ENCODE data around the gene EREG. TPM values are rescaled to one million over a fixed set of nuclear protein-coding genes. Genes with fewer than 3 reads are reported as not detected.

EREG gene
- total RNA-seq, 4 donors from 2014 or later, result 1.7 to 16.3 (median 7.9) TPM

- ATAC-seq (ENCODE audit: low FRiP score) (no peak), DNase-seq (ENCODE audit: low spot score) (no peak)
- no peak for TF ChIP-seq CTCF (IDR thresholded peaks at IDR 0.05)
These were observed 15.0 kb downstream of the EREG start for GRCh38 chr4:74379912-74380311.

GRCh38 chr4:74385386-74385785 is 20.4 kb downstream of the EREG start:
- ATAC-seq (ENCODE audit: low FRiP score) (no peak), DNase-seq (ENCODE audit: low spot score) (no peak)
- TF ChIP-seq CTCF (IDR thresholded peaks at IDR 0.05), result no peak

GRCh38 chr4:74386159-74386558 is 21.2 kb downstream of the EREG start:
- DNase-seq (ENCODE audit: low spot score), result no peak
- TF ChIP-seq CTCF (IDR thresholded peaks at IDR 0.05), result no peak
- ATAC-seq (ENCODE audit: low FRiP score), result no peak

GRCh38 chr4:74387790-74388189 is 22.8 kb downstream of the EREG start:
- DNase-seq (ENCODE audit: low spot score), result no peak
- TF ChIP-seq CTCF (IDR thresholded peaks at IDR 0.05), result no peak
- ATAC-seq (ENCODE audit: low FRiP score), result no peak

GRCh38 chr4:74389494-74389893 is 24.5 kb downstream of the EREG start:
- DNase-seq (ENCODE audit: low spot score) (no peak), ATAC-seq (ENCODE audit: low FRiP score) (no peak)
- no peak for TF ChIP-seq CTCF (IDR thresholded peaks at IDR 0.05)

- TF ChIP-seq CTCF (IDR thresholded peaks at IDR 0.05), result no peak
- ATAC-seq (ENCODE audit: low FRiP score), result no peak
These were observed 25.7 kb downstream of the EREG start for GRCh38 chr4:74390677-74391076.

GRCh38 chr4:74391346-74391745 is 26.4 kb downstream of the EREG start:
- no peak for TF ChIP-seq CTCF (IDR thresholded peaks at IDR 0.05)
- DNase-seq (ENCODE audit: low spot score) (no peak), ATAC-seq (ENCODE audit: low FRiP score) (no peak)

More at GRCh38 chr4:74390677-74391076, 25.7 kb downstream of the EREG start:
- no peak for DNase-seq (ENCODE audit: low spot score)
